BE2C (cell line): ENCODE data around the gene CDH23.

Experiments used
- DNase-seq: peaks from one replicate; pipeline ENCODE4 v3.0.0-alpha.2; 2020
- H3K27me3 ChIP-seq: fragments of 250-450 bp; sonication (Bioruptor Pico); 2 replicates; pipeline ENCODE4 v1.5.1; 2020; ENCODE audit warnings: mild to moderate bottlenecking
- H3K36me3 ChIP-seq: fragments of 250-450 bp; sonication (Bioruptor Pico); 2 replicates; pipeline ENCODE4 v1.5.1; 2020; ENCODE audit warnings: mild to moderate bottlenecking
- H3K4me1 ChIP-seq: fragments of 250-450 bp; sonication (Bioruptor Pico); 2 replicates; pipeline ENCODE4 v1.5.1; 2020
- H3K4me3 ChIP-seq: 2 replicates; pipeline ENCODE4 v1.5.1; 2011; ENCODE audit warnings: low read depth, low read length
- H3K9me3 ChIP-seq: fragments of 250-450 bp; sonication (Bioruptor Pico); 2 replicates; pipeline ENCODE4 v1.5.1; 2020
- CTCF ChIP-seq: IDR thresholded peaks from 2 replicates; pipeline ENCODE4 v1.5.1; 2012; ENCODE audit warnings: mild to moderate bottlenecking, low read depth, low read length

The CDH23 gene

GRCh38 chr10:71555724-71556119 is 159.0 kb downstream of the CDH23 start:
- H3K27me3 ChIP-seq: no peaks in the 10 kb centered on the region
- no peak overlapping the region for H3K4me3 ChIP-seq
- DNase-seq: no peak
- no peak for TF ChIP-seq CTCF
- no peaks in the 10 kb centered on the region for H3K4me1 ChIP-seq
- H3K36me3 ChIP-seq: no peaks in the 10 kb centered on the region
- no peaks in the 10 kb centered on the region for H3K9me3 ChIP-seq

- Histone ChIP-seq H3K36me3 (no peaks in the 10 kb centered on the region), H3K9me3 (no peaks in the 10 kb centered on the region), H3K27me3 (no peaks in the 10 kb centered on the region), H3K4me1 (no peaks in the 10 kb centered on the region), H3K4me3 (no peak overlapping the region)
- DNase-seq: no peak
- TF ChIP-seq CTCF: no peak
These were observed 162.3 kb downstream of the CDH23 start for GRCh38 chr10:71558991-71559390.

- H3K4me3 ChIP-seq: no peak overlapping the region
- H3K4me1 ChIP-seq: no peaks in the 10 kb centered on the region
- H3K27me3 ChIP-seq: no peaks in the 10 kb centered on the region
- TF ChIP-seq CTCF: no peak
- no peak for DNase-seq
- no peaks in the 10 kb centered on the region for H3K9me3 ChIP-seq
- no peaks in the 10 kb centered on the region for H3K36me3 ChIP-seq
These were observed 164.4 kb downstream of the CDH23 start for GRCh38 chr10:71561003-71561574.

- Histone ChIP-seq H3K4me1 (no peaks in the 10 kb centered on the region), H3K27me3 (no peaks in the 10 kb centered on the region), H3K36me3 (no peaks in the 10 kb centered on the region), H3K9me3 (no peaks in the 10 kb centered on the region), H3K4me3 (no peak overlapping the region)
- no peak for DNase-seq
- no peak for TF ChIP-seq CTCF
These were observed 165.5 kb downstream of the CDH23 start for GRCh38 chr10:71562181-71562580.

GRCh38 chr10:71562904-71563303 is 166.2 kb downstream of the CDH23 start:
- Histone ChIP-seq H3K9me3 (no peaks in the 10 kb centered on the region), H3K36me3 (no peaks in the 10 kb centered on the region), H3K4me3 (no peak overlapping the region), H3K4me1 (no peaks in the 10 kb centered on the region), H3K27me3 (no peaks in the 10 kb centered on the region)
- DNase-seq: no peak
- TF ChIP-seq CTCF: no peak

- no peak for DNase-seq
- Histone ChIP-seq H3K4me1 (no peaks in the 10 kb centered on the region), H3K27me3 (no peaks in the 10 kb centered on the region), H3K9me3 (no peaks in the 10 kb centered on the region), H3K36me3 (no peaks in the 10 kb centered on the region), H3K4me3 (no peak overlapping the region)
- no peak for TF ChIP-seq CTCF
These were observed 167.6 kb downstream of the CDH23 start for GRCh38 chr10:71564194-71564820.
